Activated CD8-positive, alpha-beta memory T cell treated with anti-CD3 and anti-CD28 coated beads for 24 hours (primary cell): ENCODE results near the gene TXLNA.
"Not testable (repeated sequence)": the region's sequence is repeated elsewhere in the genome, so short reads cannot be mapped to it uniquely, and the experiment has no call there.

Experiments used
- DNase-seq: peaks from one replicate; pipeline ENCODE4 v3.0.0-alpha.2; 2020

The TXLNA gene

DNA sequence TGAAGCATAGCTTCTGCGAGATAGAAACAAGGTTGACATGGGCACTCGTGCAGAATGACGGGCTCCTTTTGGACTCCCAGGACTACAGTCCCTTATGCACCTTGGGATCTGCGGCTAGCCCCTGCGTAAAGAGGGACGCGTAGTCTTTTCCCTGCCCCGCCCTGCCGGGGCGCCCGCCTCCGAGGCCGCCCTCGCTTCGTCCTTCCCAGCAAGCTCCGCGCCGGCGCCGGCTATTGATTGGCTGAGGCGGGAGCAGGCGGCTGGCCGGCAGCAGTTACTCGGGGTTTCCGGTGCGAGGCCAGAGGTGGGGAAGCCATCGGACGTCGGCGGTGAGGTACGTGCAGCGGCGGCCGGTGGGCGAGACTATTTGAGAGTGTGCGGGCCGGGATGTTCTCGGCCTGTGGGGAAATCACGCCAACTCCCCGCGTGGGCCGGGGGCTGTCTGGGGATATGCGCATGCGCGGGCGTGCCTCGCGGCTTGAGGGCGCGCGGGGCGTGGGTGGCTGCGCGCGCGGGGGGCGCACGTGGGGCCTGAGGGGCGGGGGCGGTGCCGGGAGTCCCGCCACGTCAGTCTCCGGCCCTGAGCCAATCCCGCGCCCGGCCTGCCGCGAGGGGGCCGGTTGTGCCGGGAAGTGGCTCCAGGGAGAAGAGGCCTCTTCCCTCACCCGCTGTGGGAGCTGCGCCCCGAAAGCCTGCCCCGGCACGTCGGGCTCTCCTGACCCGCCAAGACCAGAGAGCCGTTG is at the start of gene TXLNA:
TSS of gene TXLNA (plus strand) at position 233 of the 743 bp plus-strand sequence. CDS start 671 bp downstream, outside the sequence.
- peak; percentile 96 for DNase-seq

GRCh38 chr1:32133950-32134280 is 45.6 kb upstream of the TXLNA start:
- DNase-seq = not testable (repeated sequence)

DNA sequence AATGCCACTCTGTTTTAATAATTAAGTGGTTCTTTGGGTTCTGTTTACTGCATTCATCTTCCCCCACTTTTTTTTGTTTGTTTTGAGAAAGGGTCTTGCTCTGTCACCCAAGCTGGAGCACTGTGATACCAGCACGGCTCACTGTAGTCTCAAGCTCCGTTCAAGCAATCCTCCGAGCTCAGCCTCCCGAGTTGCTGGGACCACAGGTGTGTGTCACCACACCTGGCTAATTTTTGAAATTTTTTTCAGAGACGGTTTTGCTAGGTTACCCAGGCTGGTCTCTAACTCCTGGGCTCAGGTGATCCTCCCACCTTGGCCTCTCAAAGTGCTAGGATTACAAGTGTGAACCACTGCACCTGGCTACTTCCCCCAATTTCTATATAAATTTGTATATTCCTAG is 42.4 kb upstream of the TXLNA start:
- no peak for DNase-seq

DNA sequence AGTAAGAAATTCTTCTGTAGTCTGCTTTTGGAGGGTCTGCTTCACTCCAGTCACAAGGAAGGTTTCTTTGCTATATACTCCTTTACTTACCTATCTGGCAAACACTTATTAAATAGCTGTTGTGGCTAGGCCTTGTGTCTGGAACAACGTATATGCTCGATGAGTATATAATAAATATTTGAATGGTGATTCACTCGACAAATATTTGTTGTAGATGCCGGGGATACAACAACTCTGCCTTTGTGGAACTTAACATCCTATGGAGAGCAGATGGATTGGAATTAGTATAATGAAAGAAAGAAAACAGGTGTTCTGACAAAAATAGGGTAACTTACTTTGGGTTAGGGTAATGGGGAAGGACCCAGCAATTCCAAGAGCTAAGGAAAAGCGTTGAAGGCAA is 40.5 kb upstream of the TXLNA start:
- no peak for DNase-seq

- no peak for DNase-seq
These were observed 36.8 kb upstream of the TXLNA start for GRCh38 chr1:32142446-32143301.

- not testable (repeated sequence) for DNase-seq
These were observed 36.2 kb upstream of the TXLNA start for GRCh38 chr1:32143302-32143695.

DNA sequence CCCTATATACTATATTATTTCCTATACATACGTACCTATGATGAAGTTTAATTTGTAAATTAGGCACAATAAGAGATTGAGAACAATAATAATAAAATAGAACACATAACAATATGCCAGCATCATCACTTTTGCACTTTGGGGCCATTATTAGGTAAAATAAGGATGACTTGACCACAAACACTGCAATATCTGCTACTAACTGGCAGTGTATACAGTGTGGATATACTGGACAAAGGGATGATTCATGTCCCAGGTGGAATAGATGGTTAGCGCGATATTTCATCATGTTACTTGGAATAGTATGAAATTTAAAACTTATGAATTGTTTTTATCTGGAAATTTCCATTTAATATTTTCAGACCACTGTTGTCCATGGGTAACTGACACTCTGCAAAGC is 35.4 kb upstream of the TXLNA start:
- no peak for DNase-seq

DNA sequence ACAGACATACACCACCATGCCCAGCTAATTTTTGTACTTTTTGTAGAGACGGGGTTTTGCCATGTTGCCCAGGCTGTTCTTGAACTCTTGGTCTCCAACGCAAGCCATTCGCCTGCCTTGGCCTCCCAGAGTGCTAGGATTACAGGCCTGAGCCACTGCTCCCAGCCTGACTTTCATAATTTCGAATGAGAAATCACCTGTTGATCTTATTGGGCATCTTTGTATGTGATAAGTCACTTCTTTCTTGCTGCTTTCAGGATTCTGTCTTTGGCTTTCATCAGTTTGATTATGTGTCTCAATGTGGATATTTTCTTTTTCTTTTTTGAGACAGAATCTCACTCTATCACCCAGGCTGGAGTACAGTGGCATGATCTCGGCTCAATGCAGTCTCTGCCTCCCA is 31.7 kb upstream of the TXLNA start:
- DNase-seq = not testable (repeated sequence)

GRCh38 chr1:32150847-32151246 is 28.6 kb upstream of the TXLNA start:
- no peak for DNase-seq

GRCh38 chr1:32151319-32151787 is 28.1 kb upstream of the TXLNA start:
- DNase-seq = no peak

GRCh38 chr1:32159189-32159588 is 20.3 kb upstream of the TXLNA start:
- DNase-seq = no peak

- no peak for DNase-seq
These were observed 16.1 kb upstream of the TXLNA start for GRCh38 chr1:32163405-32163804.

DNA sequence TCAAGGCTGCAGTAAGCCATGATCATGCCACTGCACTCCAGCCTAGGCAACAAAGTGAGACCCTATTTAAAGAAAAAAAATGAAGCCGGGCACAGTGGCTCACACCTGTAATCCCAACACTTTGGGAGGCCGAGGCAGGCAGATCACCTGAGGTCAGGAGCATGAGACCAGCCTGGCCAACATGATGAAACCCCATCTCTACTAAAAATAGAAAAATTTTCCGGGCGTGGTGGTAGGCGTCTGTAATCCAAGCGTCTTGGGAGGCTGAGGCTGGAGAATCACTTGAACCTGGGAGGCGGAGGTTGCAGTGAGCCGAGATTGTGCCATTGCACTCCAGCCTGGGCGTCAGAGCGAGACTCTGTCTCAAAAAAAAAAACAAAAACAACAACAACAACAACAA is 13.8 kb upstream of the TXLNA start:
- DNase-seq = not testable (repeated sequence)

DNA sequence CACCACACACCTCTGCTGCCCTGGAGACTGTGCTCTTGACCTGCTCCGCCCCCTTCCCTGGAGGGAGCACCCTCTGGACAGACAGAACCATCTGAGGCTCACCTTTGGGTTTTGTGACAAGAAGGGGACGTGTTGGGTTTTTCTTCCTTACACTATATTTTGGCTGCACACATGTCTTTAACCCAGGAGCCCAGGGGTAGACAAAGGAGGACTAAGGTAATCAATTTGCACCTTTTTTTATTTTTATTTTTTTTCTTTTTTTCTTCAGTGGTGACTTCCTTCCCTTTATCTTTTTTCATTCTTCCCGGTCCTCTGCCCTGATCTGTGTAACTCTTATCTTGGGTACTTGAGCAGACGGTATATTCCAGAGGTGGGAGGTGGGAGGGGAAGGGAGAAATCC is 8.5 kb upstream of the TXLNA start:
- DNase-seq = no peak

DNA sequence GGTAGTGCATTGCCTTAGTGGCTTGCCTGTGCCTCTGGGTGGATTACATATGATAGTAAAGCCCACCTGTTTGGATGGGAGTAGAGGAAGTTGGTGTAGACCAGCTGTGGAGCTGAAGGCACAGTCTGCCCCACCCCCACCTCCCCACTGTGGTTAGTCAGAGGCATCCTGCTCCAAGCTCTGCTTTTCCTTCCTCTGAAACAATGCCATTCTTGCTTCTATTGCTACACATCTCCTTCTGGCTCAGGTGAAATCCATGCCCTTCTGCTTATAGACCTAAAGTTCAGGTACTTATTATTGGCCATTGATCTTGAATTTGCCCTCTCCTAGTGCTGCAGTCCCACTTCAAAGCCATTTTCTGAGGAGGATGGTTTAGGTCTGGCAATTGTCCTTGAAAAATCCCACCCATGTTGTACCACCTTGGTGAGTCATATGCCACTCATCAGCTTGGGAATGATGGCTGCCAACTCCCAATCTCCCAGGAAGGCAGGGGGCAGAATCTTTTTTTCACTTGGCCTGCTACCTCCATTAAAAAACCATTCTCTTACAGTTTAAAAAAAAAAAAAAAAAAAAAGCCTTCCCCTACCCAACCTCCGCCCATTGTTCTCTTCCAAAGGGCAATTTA is 6.7 kb upstream of the TXLNA start:
- no peak for DNase-seq

- DNase-seq = no peak
These were observed 889 bp upstream of the TXLNA start for GRCh38 chr1:32178380-32179192.

DNA sequence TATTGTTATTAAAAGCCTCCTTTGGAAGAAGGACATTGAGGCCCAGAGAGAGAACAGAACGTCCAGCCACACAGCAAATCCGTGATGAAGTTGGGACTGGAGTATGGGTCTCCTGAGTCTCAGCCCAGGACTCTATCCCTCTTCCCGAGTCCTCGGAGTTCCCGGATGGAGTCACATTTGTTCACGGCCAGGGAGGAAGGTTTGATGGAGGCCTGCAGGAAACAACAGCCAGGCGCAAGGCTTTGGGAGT is 357 bp upstream of the TXLNA start:
- DNase-seq = no peak

GRCh38 chr1:32180186-32181060 is 948 bp downstream of the TXLNA start:
- peak; percentile 75 for DNase-seq

GRCh38 chr1:32181065-32181464 is 1.6 kb downstream of the TXLNA start:
- no peak for DNase-seq

DNA sequence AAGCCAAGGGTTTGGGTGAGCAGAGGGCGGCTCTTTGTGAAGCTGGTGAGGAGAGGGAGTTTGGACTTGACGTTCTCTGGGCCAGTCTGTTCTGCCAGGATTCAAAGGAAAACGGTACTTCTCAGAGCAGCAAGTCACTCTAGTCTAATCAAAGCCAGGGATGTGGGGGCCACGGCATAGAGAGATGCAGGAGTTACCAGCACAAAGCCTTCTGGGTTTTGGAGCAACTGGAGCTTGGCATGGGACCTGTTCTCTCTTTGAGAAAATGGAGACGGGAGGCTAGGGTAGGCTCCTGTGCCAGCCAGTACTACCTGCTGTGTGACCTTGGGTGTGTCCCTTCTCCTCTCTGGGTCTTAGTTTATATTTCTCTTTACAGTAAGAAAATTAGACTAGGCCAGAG is 2.1 kb downstream of the TXLNA start:
- DNase-seq = no peak

DNA sequence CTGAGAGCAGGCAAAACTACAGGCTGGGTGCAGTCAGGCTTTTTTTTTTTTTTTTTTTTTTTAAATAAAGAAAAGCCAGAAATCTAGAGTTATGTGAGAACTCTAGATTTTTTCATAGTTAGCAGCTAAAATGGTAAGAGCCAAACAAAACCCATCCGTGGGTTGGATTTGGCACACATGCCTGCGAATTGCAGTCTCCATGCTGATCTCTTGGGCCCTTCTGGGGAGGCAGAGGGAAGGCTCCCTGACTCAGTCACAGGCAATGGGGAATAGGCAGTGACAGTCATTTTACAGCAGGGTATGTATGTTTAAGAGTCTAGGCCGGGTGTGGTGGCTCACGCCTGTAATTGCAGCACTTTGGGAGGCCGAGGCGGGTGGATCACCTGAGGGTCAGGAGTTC is 2.6 kb downstream of the TXLNA start:
- DNase-seq = no peak

GRCh38 chr1:32184650-32185049 is 5.2 kb downstream of the TXLNA start:
- DNase-seq = no peak
